ENCODE results near the gene ELMO1. TPM values are rescaled to one million over a fixed set of nuclear protein-coding genes. Genes with fewer than 3 reads are reported as not detected.

Gene ELMO1
- total and polyA plus RNA-seq, 12 donors: 7.5 to 46.8 (median 14.9) TPM

DNA sequence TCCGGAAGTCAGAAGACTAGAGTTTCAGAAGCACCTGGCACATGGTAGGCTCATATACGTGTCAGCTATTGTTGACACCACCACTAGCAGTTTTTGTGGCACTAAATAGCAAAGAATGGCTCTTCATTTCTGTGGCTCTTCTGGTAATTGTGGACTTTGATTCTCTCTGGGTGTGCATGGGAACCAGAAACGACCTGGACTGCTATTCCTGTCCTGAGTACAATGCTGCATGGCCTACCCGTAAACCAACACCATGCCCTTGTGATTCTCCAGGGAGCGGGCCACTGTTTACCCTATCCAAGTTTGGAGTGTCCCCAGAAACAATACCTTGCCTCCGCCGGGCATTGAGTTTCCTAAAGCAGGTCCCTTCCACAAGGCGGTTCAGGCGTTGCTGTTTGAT, 561.4 kb downstream of the ELMO1 start:
- no peak overlapping the region for H3K27ac ChIP-seq
- H3K36me3 ChIP-seq (replicated peaks in 1 of 2): no peaks in the 10 kb centered on the region
- no peaks in the 10 kb centered on the region for H3K9me3 ChIP-seq (replicated peaks in 1 of 3)
- no peak for DNase-seq
- no peak for TF ChIP-seq POLR2A (IDR thresholded peaks at IDR 0.05)
- TF ChIP-seq, protein P1, sequence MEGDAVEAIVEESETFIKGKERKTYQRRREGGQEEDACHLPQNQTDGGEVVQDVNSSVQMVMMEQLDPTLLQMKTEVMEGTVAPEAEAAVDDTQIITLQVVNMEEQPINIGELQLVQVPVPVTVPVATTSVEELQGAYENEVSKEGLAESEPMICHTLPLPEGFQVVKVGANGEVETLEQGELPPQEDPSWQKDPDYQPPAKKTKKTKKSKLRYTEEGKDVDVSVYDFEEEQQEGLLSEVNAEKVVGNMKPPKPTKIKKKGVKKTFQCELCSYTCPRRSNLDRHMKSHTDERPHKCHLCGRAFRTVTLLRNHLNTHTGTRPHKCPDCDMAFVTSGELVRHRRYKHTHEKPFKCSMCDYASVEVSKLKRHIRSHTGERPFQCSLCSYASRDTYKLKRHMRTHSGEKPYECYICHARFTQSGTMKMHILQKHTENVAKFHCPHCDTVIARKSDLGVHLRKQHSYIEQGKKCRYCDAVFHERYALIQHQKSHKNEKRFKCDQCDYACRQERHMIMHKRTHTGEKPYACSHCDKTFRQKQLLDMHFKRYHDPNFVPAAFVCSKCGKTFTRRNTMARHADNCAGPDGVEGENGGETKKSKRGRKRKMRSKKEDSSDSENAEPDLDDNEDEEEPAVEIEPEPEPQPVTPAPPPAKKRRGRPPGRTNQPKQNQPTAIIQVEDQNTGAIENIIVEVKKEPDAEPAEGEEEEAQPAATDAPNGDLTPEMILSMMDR (IDR thresholded peaks at IDR 0.05): no peak
- intact Hi-C loops (cut with DNase I): no loop called here
- H3K4me1 ChIP-seq (replicated peaks in 1 of 2): no peaks in the 10 kb centered on the region
- H3K4me3 ChIP-seq: no peak overlapping the region
- H3K27me3 ChIP-seq: no peaks in the 10 kb centered on the region
- 82 to 89% (median 87%) methylated on average over 4 to 9 of the region's 9 CpGs for WGBS, 4 donors

- Histone ChIP-seq H3K4me3 (no peak overlapping the region), H3K9me3 (replicated peaks in 1 of 3) (no peaks in the 10 kb centered on the region), H3K27me3 (no peaks in the 10 kb centered on the region), H3K36me3 (replicated peaks in 1 of 2) (no peaks in the 10 kb centered on the region), H3K27ac (no peak overlapping the region), H3K4me1 (replicated peaks in 1 of 2) (no peaks in the 10 kb centered on the region)
- TF ChIP-seq, protein P1 (IDR thresholded peaks at IDR 0.05): no peak
- TF ChIP-seq POLR2A (IDR thresholded peaks at IDR 0.05): no peak
- intact Hi-C loops (cut with DNase I): no loop called here
- 76 to 86% (median 83%) methylated on average over 5 of the region's 5 CpGs for WGBS, 4 donors
- no peak for DNase-seq
Measured at GRCh38 chr7:36884910-36885309, 563.8 kb downstream of the ELMO1 start.

DNA sequence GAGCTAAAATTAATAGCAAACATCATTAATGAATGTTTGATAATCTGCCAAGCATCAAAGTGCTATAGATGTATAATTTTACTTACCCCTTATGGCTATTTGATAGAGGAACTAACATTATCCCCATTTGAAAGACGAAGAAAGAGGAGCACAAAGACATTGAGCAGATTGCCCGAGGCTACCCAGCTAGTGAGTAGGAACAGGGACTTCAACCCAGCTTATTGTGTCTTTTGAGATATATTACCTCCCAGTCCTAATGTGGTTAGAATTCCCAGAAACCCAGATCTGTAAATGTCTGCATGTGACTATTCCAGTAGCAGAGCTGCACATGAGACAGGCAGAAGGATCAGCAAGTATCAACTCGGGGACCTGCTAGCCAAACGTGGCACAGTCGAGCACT, 564.3 kb downstream of the ELMO1 start:
- no peaks in the 10 kb centered on the region for H3K4me1 ChIP-seq (replicated peaks in 1 of 2)
- no peaks in the 10 kb centered on the region for H3K9me3 ChIP-seq (replicated peaks in 1 of 3)
- H3K27ac ChIP-seq: no peak overlapping the region
- DNase-seq: no peak
- TF ChIP-seq, protein P1 (IDR thresholded peaks at IDR 0.05): no peak
- TF ChIP-seq POLR2A (IDR thresholded peaks at IDR 0.05): no peak
- WGBS, 4 donors: 74 to 88% (median 83%) methylated on average over 5 of the region's 5 CpGs
- intact Hi-C loops (cut with DNase I): no loop called here
- no peak overlapping the region for H3K4me3 ChIP-seq
- no peaks in the 10 kb centered on the region for H3K36me3 ChIP-seq (replicated peaks in 1 of 2)
- no peaks in the 10 kb centered on the region for H3K27me3 ChIP-seq

- no peaks in the 10 kb centered on the region for H3K4me1 ChIP-seq (replicated peaks in 1 of 2)
- intact Hi-C loops (cut with DNase I): no loop called here
- no peaks in the 10 kb centered on the region for H3K27me3 ChIP-seq
- H3K4me3 ChIP-seq: no peak overlapping the region
- no peak for DNase-seq
- H3K9me3 ChIP-seq (replicated peaks in 1 of 3): no peaks in the 10 kb centered on the region
- no peak for TF ChIP-seq POLR2A (IDR thresholded peaks at IDR 0.05)
- TF ChIP-seq, protein P1 (IDR thresholded peaks at IDR 0.05): no peak
- H3K27ac ChIP-seq: peak overlapping the region in 1 of 5 donors; percentile 18
- H3K36me3 ChIP-seq (replicated peaks in 1 of 2): no peaks in the 10 kb centered on the region
- 74 to 84% (median 81%) methylated on average over 11 of the region's 11 CpGs for WGBS, 4 donors
Measured at GRCh38 chr7:36881233-36881874, 567.3 kb downstream of the ELMO1 start.

All from adrenal gland (tissue), 12 donors.